Endodermal cell (in vitro differentiated cells): Measurements from ENCODE around the gene RARRES1. TPM values are rescaled to one million over a fixed set of nuclear protein-coding genes. Genes with fewer than 3 reads are reported as not detected.
A peak's percentile ranks its signal among the peaks of the same experiment; 100 is the strongest.

Experiments
- DNase-seq: peaks from one replicate; pipeline ENCODE4 v3.0.0-alpha.2; 2017
- H3K27ac ChIP-seq: 2 replicates; pipeline ENCODE4 v1.5.1; 2013; ENCODE audit warnings: mild to moderate bottlenecking, low read depth, low read length, moderate library complexity
- H3K27me3 ChIP-seq: 2 replicates; pipeline ENCODE4 v1.6.1; 2013; ENCODE audit warnings: mild to moderate bottlenecking, low read length, moderate library complexity; ENCODE audit not compliant: insufficient read depth, control insufficient read depth, poor library complexity, severe bottlenecking
- H3K36me3 ChIP-seq: 2 replicates; pipeline ENCODE4 v1.7.0; 2013; ENCODE audit warnings: mild to moderate bottlenecking, low read length, moderate library complexity; ENCODE audit not compliant: control insufficient read depth, insufficient read depth
- H3K4me1 ChIP-seq: one replicate; pipeline ENCODE4 v1.7.0; 2013; ENCODE audit warnings: low read length; ENCODE audit not compliant: control insufficient read depth, insufficient read depth
- H3K4me3 ChIP-seq: 2 replicates; pipeline ENCODE4 v1.5.1; 2013; ENCODE audit warnings: mild to moderate bottlenecking, low read length, moderate library complexity
- H3K9ac ChIP-seq: 2 replicates; pipeline ENCODE4 v1.6.1; 2013; ENCODE audit warnings: mild to moderate bottlenecking, low read length, moderate library complexity; ENCODE audit not compliant: poor library complexity, severe bottlenecking; ENCODE audit errors: extremely low read depth
- H3K9me3 ChIP-seq: 2 replicates; pipeline ENCODE4 v1.6.1; 2013; ENCODE audit warnings: mild to moderate bottlenecking, low read length, moderate library complexity; ENCODE audit not compliant: control insufficient read depth
- H3K27ac Mint-ChIP-seq: 2 replicates; pipeline ENCODE4 v1.8.0; 2020; ENCODE audit warnings: mixed read lengths
- H3K27me3 Mint-ChIP-seq: 2 replicates; pipeline ENCODE4 v1.8.0; 2021; ENCODE audit warnings: mild to moderate bottlenecking, mixed read lengths; ENCODE audit not compliant: insufficient read depth
- H3K36me3 Mint-ChIP-seq: 2 replicates; pipeline ENCODE4 v1.8.0; 2020; ENCODE audit warnings: low read depth, mixed read lengths
- H3K4me1 Mint-ChIP-seq: 2 replicates; pipeline ENCODE4 v1.8.0; 2020; ENCODE audit warnings: mixed read lengths
- H3K4me3 Mint-ChIP-seq: 2 replicates; pipeline ENCODE4 v1.8.0; 2020; ENCODE audit warnings: mild to moderate bottlenecking, moderate library complexity, mixed read lengths
- H3K9me3 Mint-ChIP-seq: 2 replicates; pipeline ENCODE4 v1.8.0; 2020; ENCODE audit warnings: mild to moderate bottlenecking, mixed read lengths
- CTCF ChIP-seq: fragments of 200-600 bp; sonication (generic); conservative IDR thresholded peaks from 2 replicates; pipeline ENCODE4 v1.5.0; 2021; ENCODE audit warnings: antibody characterized with exemption, mild to moderate bottlenecking
- WGBS, 2 experiments: methylation state at CpG; one replicate each; pipeline versions ENCODE4 v1.1.5 to v1.1.7; 2013; ENCODE audit warnings: missing lambda C conversion rate in 2 of 2, mixed read lengths in 1 of 2; ENCODE audit not compliant: insufficient coverage in 1 of 2, insufficient read length in 1 of 2; 5-methylcytosine and 5-hydroxymethylcytosine counted together
- total RNA-seq, 2 donors: library from RNA; stranded (reverse); fragmentation: NEBNext Ultra II Directional in 1 of 2; extraction: Animal tissue kit (Norgen Biotek cat#: 25700) in 1 of 2; gene quantifications; 2 replicates in 1 of 2; 3 replicates in 1 of 2; pipeline ENCODE4 v1.2.1, GENCODE V29; 2021

Gene RARRES1
- total RNA-seq, 2 donors from 2014 or later = 0.58 to 0.95 TPM

DNA sequence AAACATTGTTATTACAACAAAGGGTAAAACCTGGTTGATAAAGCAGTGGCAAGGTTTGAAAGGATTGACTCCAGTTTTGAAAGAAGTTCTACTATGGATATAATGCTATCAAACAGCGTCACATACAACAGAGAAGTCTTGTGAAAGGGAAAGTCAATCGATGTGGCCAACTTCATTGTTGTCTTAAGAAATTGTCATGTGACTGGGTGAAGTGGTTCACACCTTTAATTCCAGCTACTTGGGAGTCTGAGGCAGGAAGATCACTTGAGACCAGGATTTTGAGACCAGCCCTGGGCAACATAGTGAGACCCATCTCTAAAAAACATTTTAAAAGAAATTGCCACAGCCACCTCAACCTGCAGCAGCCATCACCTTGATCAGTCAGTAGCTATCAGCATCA is 53.6 kb downstream of the RARRES1 start:
- H3K9ac ChIP-seq = no peak overlapping the region
- no peaks in the 10 kb centered on the region for H3K9me3 Mint-ChIP-seq
- no peak overlapping the region for H3K27ac ChIP-seq
- H3K4me1 Mint-ChIP-seq = no peaks in the 10 kb centered on the region
- no peaks in the 10 kb centered on the region for H3K36me3 Mint-ChIP-seq
- no peaks in the 10 kb centered on the region for H3K9me3 ChIP-seq
- no peak for DNase-seq
- H3K4me1 ChIP-seq = no peaks in the 10 kb centered on the region
- no peaks in the 10 kb centered on the region for H3K36me3 ChIP-seq
- TF ChIP-seq CTCF = no peak
- no peak overlapping the region for H3K4me3 ChIP-seq
- 100% methylated on average over 1 to 2 of the region's 2 CpGs for WGBS, 2 experiments
- H3K27me3 Mint-ChIP-seq = no peaks in the 10 kb centered on the region
- no peak overlapping the region for H3K4me3 Mint-ChIP-seq
- H3K27ac Mint-ChIP-seq = no peak overlapping the region
- H3K27me3 ChIP-seq = no peaks in the 10 kb centered on the region

- Mint-ChIP-seq H3K27ac (peak within 1 kb of the TSS; percentile 96), H3K36me3 (peaks cover 8% of the 10 kb centered on the region), H3K9me3 (no peaks in the 10 kb centered on the region), H3K27me3 (no peaks in the 10 kb centered on the region), H3K4me1 (peaks cover 14% of the 10 kb centered on the region), H3K4me3 (peak within 1 kb of the TSS; percentile 83)
- Histone ChIP-seq H3K9me3 (no peaks in the 10 kb centered on the region), H3K9ac (peak within 1 kb of the TSS; percentile 56), H3K27ac (no peak within 1 kb of the TSS), H3K4me3 (peak within 1 kb of the TSS; percentile 84), H3K27me3 (no peaks in the 10 kb centered on the region), H3K4me1 (no peaks in the 10 kb centered on the region), H3K36me3 (peaks cover 20% of the 10 kb centered on the region)
- peak; percentile 98 for DNase-seq
- TF ChIP-seq CTCF = peak; percentile 88
- WGBS, 2 experiments = 14 to 25% methylated on average over 16 to 30 of the region's 30 CpGs
Observed at GRCh38 chr3:158672215-158673176, 59.8 kb downstream of the RARRES1 start, which contains the start of gene LXN. Gene LXN (minus strand): TSS chr3:158672648. CDS start chr3:158672478, 170 bp downstream.

DNA sequence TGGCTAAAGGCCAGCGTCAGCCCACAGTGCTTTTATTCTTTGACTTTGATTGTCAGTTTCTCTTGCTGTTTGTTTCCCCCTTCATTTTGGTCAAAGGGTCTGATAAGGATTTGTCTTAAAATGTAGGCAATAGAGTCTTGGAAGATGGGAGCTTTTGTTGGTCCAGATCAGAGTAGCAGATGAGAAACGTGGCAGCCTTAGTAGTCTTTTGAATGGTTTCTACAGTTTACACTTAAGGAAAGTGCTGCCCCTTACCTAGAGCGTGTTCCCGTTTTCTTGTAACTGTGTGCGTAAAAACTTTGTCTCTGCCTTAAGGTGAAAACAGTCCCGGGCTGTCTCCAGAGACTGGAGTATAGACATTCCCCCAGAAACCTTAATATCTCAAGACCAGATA is 60.4 kb downstream of the RARRES1 start:
- peak overlapping the region; percentile 56 for H3K9ac ChIP-seq
- H3K27me3 ChIP-seq = no peaks in the 10 kb centered on the region
- H3K27me3 Mint-ChIP-seq = no peaks in the 10 kb centered on the region
- peaks cover 27% of the 10 kb centered on the region for H3K36me3 ChIP-seq
- no peak overlapping the region for H3K27ac ChIP-seq
- peak overlapping the region; percentile 84 for H3K4me3 ChIP-seq
- H3K27ac Mint-ChIP-seq = peak overlapping the region; percentile 96
- H3K9me3 ChIP-seq = no peaks in the 10 kb centered on the region
- 33 to 40% methylated on average over 1 to 6 of the region's 6 CpGs for WGBS, 2 experiments
- peaks cover 9% of the 10 kb centered on the region for H3K36me3 Mint-ChIP-seq
- H3K9me3 Mint-ChIP-seq = no peaks in the 10 kb centered on the region
- peak overlapping the region; percentile 83 for H3K4me3 Mint-ChIP-seq
- no peak for DNase-seq
- no peak for TF ChIP-seq CTCF
- no peaks in the 10 kb centered on the region for H3K4me1 ChIP-seq
- H3K4me1 Mint-ChIP-seq = peaks cover 14% of the 10 kb centered on the region
